Measurements from ENCODE around the gene RPL27A.

The RPL27A gene

GRCh38 chr11:8699903-8700302 is 17.3 kb downstream of the RPL27A start:
- no peak for DNase-seq (ENCODE audit: low read depth in 2 of 2)

GRCh38 chr11:8701891-8702597 is 19.5 kb downstream of the RPL27A start:
- no peak for DNase-seq (ENCODE audit: low read depth in 2 of 2)

GRCh38 chr11:8702598-8702915 is 20.0 kb downstream of the RPL27A start:
- no peak for DNase-seq (ENCODE audit: low read depth in 2 of 2)

- no peak for DNase-seq (ENCODE audit: low read depth in 2 of 2)
Measured at GRCh38 chr11:8704136-8704535, 21.5 kb downstream of the RPL27A start.

GRCh38 chr11:8705146-8705545 is 22.6 kb downstream of the RPL27A start:
- DNase-seq (ENCODE audit: low read depth in 2 of 2) = no peak

GRCh38 chr11:8706673-8707432 is 24.3 kb downstream of the RPL27A start:
- DNase-seq (ENCODE audit: low read depth in 2 of 2) = no peak

- no peak for DNase-seq (ENCODE audit: low read depth in 2 of 2)
Measured at GRCh38 chr11:8707541-8708191, 25.1 kb downstream of the RPL27A start.

- no peak for DNase-seq (ENCODE audit: low read depth in 2 of 2)
Measured at GRCh38 chr11:8709002-8709672, 26.5 kb downstream of the RPL27A start.

- no peak for DNase-seq (ENCODE audit: low read depth in 2 of 2)
Measured at GRCh38 chr11:8709777-8710176, 27.2 kb downstream of the RPL27A start.

- DNase-seq (ENCODE audit: low read depth in 2 of 2) = no peak
Measured at GRCh38 chr11:8711895-8712442, 29.4 kb downstream of the RPL27A start.

- DNase-seq (ENCODE audit: low read depth in 2 of 2) = no peak
Measured at GRCh38 chr11:8712506-8712905, 29.9 kb downstream of the RPL27A start.

- no peak for DNase-seq (ENCODE audit: low read depth in 2 of 2)
Measured at GRCh38 chr11:8713760-8714454, 31.3 kb downstream of the RPL27A start.

GRCh38 chr11:8714622-8715225 is 32.1 kb downstream of the RPL27A start:
- DNase-seq (ENCODE audit: low read depth in 2 of 2) = no peak

- DNase-seq (ENCODE audit: low read depth in 2 of 2) = no peak
Measured at GRCh38 chr11:8715501-8715900, 32.9 kb downstream of the RPL27A start.

- DNase-seq (ENCODE audit: low read depth in 2 of 2) = no peak
Measured at GRCh38 chr11:8717544-8717875, 34.9 kb downstream of the RPL27A start.

- no peak for DNase-seq (ENCODE audit: low read depth in 2 of 2)
Measured at GRCh38 chr11:8717876-8718753, 35.5 kb downstream of the RPL27A start.

- DNase-seq (ENCODE audit: low read depth in 2 of 2) = no peak
Measured at GRCh38 chr11:8719211-8719649, 36.6 kb downstream of the RPL27A start.

GRCh38 chr11:8719721-8720120 is 37.1 kb downstream of the RPL27A start:
- no peak for DNase-seq (ENCODE audit: low read depth in 2 of 2)

GRCh38 chr11:8720352-8720751 is 37.8 kb downstream of the RPL27A start:
- no peak for DNase-seq (ENCODE audit: low read depth in 2 of 2)

Measured in stimulated activated CD8-positive, alpha-beta memory T cell treated with anti-CD3 and anti-CD28 coated beads, Interleukin-2, amount 100 ng/mL, for 48 hours (primary cell).